GM21528 (cell line): ENCODE data around the gene NQO1.
"Not testable (repeated sequence)": the region's sequence is repeated elsewhere in the genome, so short reads cannot be mapped to it uniquely, and the experiment has no call there.

ENCODE experiments used
- ATAC-seq: cut with Tn5 transposase; IDR thresholded peaks from one replicate; pipeline ENCODE4 v1.9.1; 2021; ENCODE audit warnings: mild to moderate bottlenecking, moderate library complexity; ENCODE audit not compliant: unreplicated experiment, low FRiP score

The NQO1 gene

GRCh38 chr16:69726313-69727060 is at the start of gene NQO1:
TSS of gene NQO1 (minus strand) at chr16:69726560. CDS start at chr16:69726439, 121 bp downstream.
- ATAC-seq: peak; percentile 96

DNA sequence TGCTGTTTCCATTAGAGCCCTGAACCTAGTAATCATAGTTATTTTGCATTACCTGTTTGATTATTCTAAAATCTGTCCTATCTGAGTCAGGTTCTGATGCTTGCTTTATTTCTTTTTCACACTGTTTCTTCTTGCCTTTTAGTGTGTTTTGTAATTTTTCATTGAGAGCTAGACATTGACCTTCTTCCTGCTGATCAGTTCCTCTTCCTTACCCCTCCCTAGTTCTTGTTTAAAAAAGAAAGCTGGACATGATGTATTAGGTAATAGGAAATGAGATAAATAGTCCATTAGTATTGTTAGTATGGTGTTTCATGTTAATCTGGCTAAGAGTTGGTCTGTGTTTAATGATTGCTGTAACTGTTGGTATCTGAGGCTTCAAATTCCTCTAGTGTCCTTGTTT is 49.2 kb upstream of the NQO1 start:
- ATAC-seq: no peak

- no peak for ATAC-seq
Measured at GRCh38 chr16:69773260-69773947, 47.0 kb upstream of the NQO1 start.

GRCh38 chr16:69771651-69771967 is 45.2 kb upstream of the NQO1 start:
- no peak for ATAC-seq

- no peak for ATAC-seq
Measured at GRCh38 chr16:69769404-69769803, 43.0 kb upstream of the NQO1 start.

GRCh38 chr16:69768666-69769065 is 42.3 kb upstream of the NQO1 start:
- no peak for ATAC-seq

DNA sequence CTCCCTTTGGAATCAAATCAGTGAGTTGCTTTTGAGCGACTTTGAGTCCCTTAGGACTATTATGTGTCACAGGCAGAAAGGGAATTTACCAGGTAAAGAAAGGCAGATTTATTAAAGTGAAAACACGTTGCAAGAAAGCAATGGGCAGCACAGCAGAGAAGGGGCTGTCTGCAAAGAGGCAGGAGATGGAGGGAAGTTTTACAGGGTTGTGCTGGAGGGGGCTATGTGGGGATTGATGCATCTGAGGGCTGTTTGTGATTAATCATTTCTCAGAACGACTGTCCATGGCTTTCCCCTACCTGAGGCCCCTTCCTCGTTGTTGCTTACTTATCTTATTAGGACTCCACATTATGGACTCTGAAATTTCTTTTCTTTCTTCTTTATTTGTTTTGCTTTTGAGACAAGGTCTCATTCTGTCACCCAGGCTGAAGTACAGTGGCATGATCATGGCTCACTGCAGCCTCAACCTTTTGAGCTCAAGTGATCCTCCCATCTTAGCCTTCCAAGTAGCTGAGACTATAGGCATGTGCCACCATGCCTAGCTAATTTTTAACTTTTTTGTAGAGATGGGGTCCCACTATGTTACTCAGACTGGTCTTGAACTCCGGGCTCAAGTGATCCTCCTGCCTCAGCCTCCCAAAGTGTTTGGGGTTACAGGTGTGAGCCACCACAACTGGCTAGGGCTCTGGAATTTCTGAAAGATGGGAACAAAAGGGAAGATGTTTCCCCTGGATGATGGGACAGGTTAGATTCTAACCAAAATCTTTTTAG is 41.3 kb upstream of the NQO1 start:
- ATAC-seq: no peak

GRCh38 chr16:69763599-69763942 is 37.2 kb upstream of the NQO1 start:
- ATAC-seq: no peak

DNA sequence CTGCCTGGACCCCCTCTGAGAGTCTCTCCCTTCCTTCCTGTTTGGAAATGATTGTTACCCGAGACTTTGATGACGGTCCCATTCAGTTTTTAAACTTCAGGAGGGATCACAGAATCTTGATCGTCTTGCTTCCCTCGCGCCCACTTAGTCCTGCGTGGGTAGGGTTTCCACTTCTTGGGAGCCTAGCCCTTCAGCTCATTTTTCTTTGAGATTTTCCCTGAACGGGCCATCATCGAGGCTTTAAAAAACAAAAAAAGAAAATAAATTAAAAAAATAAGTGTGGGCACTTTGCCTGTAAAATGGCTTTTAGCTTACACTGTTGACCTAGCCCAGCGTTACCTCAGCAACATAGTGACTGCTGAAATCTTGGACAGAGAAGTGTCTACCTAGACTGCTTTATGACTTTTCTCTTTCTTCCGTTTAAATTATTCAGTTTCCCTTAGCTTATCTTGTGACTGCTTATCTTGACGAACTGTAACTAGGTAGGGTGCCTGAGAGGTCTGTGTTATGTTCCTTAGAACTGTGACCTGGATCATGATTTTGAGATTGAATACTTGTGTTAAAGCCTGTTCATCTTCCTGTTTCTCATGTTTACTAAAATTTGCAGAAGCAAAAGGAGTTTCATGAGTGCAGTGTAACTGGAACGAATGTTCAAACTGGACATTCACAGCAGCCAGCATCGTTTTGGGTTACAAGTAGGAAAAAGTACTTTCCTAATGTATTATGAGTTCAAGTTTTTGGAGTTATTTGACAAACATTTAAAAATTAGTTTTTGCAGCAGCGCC is 36.6 kb upstream of the NQO1 start:
- ATAC-seq: no peak

DNA sequence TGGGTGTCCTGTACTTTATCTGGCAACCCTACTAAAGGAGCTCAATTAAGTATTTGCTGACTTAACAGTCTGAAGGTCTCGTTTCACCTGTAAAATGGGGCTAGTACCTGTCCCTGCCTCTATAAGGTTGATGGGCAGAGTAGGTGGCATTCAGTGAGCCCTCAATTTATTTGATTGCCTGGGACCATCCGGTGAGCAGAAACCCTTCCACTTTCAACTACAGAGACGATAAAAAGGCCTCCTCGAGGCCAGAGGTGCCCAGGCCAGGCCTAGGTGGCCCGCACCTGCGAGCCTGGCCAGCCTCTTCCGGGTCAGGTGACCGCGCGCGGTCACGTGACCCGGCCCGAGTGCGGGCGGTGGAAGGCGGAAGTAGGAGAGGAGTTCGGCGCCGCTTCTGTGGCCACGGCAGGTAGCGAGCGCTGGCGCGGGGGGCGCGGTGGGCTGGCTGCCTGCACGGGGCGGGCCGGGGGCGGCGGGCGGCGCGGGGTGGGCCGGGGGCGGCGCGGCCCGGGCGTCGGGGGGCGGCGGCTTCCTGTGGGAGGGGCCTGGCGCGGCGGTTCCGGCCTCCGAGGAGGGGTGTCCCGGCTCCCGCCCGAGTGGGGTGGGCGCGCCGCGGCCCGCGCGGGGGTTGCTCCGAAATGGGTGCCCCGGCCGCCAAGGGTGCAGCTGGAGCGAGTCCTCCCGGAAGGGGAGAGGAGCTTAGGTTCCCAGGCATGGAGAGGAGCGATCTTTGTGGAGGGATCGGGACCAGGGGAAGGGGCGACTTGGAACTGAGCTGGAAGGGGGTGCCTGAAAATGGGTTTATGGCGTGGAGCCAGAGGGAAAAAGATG is 35.8 kb upstream of the NQO1 start, which contains the start of gene WWP2:
Gene WWP2 (plus strand): TSS at position 350 of the 831 bp plus-strand sequence. CDS start 24,679 bp downstream, outside the sequence.
- ATAC-seq: peak; percentile 70

DNA sequence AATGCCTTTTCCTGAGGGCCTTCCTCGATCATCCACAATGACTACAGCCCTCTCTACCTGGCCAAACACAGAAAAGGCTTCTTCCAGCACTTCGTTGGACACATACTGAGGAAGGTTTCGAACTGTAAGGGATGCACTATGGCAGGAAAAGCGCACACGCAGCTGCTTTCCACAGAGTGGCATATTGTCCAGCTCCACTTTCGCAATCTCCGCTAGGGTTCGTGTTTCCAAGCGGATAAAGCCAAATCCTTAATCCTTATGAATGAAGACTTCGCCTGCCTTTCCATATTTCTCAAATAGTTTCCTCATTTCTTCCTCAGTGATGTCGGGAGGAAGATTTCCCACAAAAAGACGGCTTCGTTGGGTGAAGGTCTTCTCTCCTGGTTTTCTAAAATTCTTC is 31.0 kb upstream of the NQO1 start:
- ATAC-seq: not testable (repeated sequence)

DNA sequence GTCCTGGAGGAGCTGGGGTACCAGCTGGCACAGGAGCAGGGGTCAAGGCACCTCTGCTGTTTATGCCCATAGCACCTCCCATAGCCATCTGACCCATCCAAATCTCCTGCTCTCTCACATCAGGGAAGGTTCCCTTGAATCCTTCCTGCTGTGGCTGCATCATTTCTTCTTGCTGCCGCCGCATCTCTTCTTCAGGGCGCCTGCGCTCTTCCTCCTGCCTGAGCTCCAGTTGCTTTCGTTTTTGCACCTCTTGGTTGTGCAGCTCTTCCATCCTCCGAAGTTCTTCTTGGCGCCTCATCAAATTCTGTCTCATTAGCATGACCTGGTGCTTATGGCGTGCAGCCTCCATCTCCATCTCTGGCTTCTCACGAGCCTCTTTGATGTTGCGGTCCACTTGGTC is 30.3 kb upstream of the NQO1 start:
- no peak for ATAC-seq

- peak; percentile 86 for ATAC-seq
Measured at GRCh38 chr16:69754469-69755310, 28.3 kb upstream of the NQO1 start, which contains the start of gene NOB1. TSS of gene NOB1 (minus strand) at chr16:69754926. CDS start at chr16:69754910, 16 bp downstream.

GRCh38 chr16:69754143-69754468 is 27.7 kb upstream of the NQO1 start:
- no peak for ATAC-seq

- no peak for ATAC-seq
Measured at GRCh38 chr16:69748694-69749345, 22.5 kb upstream of the NQO1 start.

GRCh38 chr16:69747115-69747514 is 20.8 kb upstream of the NQO1 start:
- ATAC-seq: no peak

DNA sequence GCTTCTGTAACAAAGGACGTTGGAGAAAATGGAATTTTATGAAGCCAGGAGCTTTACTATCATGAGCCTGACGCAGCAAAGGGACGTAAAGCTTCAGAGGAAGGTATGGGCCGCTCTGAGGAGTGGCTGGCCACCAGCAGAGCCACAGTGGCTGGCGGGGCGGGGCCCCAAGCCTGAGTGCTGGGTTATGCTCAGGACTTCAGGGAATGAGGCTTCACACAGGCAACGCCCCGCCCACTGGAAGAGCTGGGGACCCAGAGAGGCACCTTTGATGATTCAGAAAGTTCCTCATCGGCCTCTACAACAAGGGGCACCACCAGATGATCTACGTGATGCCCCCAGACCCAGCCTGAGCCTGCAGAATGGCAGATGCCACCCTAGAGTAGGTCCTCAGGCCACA is 19.6 kb upstream of the NQO1 start:
- ATAC-seq: no peak

DNA sequence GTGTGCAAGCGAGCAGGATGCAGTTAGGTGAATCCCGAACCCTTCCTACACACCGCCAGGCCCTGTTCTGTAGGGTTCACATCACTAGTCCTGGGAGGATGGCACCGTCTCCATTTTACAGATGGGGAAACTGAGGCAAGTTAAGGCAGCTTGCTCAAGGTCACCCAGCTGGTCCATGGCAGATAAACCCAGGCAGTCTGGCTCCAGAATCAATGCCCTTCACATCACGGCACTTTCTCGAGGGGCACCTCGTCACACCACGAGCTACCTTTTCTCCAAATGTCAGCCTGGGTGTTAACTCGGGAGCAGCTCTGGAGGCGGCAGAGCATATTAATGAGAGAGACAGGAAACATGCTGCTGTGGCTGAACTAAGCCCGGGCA is 18.9 kb upstream of the NQO1 start:
- ATAC-seq: no peak
